GM21526 (cell line): ENCODE measurements around the gene MVB12B.
"Not testable (repeated sequence)": the region's sequence is repeated elsewhere in the genome, so short reads cannot be mapped to it uniquely, and the experiment has no call there.

Source experiments
- ATAC-seq: cut with Tn5 transposase; IDR thresholded peaks from one replicate; pipeline ENCODE4 v1.9.1; 2021; ENCODE audit warnings: moderate library complexity; ENCODE audit not compliant: unreplicated experiment, low FRiP score

MVB12B gene

DNA sequence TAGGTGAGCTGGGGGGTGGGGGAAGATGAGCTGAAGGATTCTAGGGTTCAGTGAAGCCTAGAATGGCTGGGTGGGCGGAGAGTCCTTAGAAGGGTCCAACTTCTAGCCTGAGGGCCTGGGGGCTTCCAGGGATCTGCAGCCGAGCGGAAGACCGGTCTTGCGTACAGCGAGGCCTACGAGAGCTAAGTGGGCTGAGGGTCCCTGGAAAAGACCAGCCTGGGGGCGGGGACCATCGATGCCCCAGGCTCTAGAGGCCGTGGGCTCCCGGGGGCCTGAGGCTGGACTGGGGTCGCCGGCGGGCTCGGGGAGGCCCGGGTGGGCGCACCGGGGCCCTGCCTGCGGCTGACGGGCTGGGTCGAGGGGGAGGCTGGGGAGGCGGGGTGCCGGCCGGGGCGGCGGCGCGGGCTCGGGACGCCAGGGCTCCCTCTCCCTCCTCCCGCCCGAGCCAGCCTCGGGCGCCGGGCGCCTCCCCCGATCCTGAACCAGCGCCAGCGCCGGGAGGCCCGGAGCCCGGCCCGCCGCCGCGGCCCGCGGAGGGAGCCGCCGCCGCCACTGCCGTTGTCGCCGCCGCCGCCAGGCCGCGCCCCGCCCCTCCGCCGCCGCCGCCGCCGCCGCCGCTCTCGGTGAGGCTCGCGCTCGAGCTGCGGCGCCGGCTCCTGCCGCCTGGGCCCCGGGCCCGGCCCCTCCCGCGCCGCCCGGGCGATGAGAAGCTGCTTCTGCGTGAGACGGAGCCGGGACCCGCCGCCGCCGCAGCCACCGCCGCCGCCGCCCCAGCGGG is at the start of gene MVB12B:
Gene MVB12B, plus strand, starts transcription at position 602 of the 778 bp plus-strand sequence. Its CDS starts 101 bp downstream, at position 703.
- ATAC-seq: no peak

- no peak for ATAC-seq
Measured at GRCh38 chr9:126283799-126284465, 42.7 kb upstream of the MVB12B start.

DNA sequence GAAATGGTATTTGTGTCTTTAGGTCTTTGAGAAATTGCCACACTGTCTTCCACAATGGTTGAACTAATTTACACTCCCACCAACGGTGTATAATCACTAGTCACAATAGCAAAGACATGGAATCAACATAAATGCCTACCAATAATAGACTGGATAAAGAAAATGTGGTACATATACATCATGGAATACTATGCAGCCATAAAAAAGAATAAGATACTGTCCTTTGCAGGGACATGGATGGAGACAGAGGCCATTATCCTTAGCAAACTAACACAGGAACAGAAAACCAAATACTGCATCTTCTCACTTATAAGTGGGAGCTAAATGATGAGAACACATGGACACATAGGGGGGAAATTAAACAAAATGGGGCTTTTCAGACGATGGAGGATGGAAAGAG is 41.0 kb upstream of the MVB12B start:
- not testable (repeated sequence) for ATAC-seq

GRCh38 chr9:126287166-126287866 is 39.3 kb upstream of the MVB12B start:
- no peak for ATAC-seq

- no peak for ATAC-seq
Measured at GRCh38 chr9:126290871-126291270, 35.8 kb upstream of the MVB12B start.

DNA sequence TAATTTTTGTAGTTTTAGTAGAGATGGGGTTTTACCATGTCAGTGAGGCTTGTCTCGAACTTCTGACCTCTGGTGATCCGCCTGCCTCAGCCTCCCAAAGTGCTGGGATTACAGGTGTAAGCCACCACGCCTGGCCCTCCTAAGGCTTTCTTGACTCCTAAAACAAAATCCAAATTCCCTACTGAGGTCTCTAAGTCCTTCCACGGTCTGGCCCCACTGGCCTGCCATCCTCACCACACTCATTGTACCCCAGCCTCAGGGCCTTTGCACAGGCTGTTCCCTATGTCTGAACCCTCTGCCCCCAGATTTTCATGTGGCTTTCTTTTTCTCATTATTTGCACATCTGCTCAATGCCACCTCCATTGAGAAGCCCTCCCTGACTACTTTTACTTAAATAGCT is 34.7 kb upstream of the MVB12B start:
- no peak for ATAC-seq

DNA sequence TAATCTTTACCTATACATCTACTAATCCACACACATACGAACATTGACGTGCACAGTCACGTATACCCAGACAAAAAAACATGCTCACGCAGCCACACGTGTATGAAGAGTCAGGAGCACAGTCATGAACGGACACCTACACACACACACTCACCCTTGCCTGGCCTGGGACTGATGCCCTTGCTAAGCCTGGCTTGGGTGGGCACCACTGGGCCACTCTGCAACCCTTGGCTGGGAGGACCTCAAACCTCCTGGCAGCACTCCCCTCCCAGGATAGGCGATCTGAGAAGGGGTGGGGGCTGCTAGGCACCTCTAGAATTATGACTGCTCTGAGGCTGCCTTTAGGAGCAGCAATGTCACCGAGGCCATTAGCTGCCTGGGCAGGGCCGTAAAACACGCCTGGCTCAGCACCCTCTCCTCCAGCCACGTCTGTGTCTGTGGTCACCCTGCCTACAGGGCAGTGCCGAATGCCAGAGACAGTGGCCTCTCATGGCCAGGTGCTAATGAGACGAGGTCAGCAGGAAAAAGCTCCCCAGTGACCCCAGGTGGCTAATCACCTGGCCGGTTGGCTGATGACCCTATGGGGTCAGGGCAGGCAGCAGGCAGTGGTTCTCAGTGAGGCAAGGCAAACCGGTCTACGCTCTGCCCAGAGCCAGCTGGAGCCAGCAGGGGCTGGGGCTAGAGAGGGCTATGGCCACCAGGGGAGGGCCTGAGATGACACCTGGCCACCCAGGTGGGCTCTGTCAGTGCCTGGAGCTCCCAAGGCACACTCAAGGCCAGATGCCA is 33.7 kb upstream of the MVB12B start:
- no peak for ATAC-seq

- ATAC-seq: no peak
Measured at GRCh38 chr9:126293522-126293889, 33.1 kb upstream of the MVB12B start.

GRCh38 chr9:126294331-126295081 is 32.1 kb upstream of the MVB12B start:
- no peak for ATAC-seq

GRCh38 chr9:126295082-126295477 is 31.5 kb upstream of the MVB12B start:
- ATAC-seq: no peak

DNA sequence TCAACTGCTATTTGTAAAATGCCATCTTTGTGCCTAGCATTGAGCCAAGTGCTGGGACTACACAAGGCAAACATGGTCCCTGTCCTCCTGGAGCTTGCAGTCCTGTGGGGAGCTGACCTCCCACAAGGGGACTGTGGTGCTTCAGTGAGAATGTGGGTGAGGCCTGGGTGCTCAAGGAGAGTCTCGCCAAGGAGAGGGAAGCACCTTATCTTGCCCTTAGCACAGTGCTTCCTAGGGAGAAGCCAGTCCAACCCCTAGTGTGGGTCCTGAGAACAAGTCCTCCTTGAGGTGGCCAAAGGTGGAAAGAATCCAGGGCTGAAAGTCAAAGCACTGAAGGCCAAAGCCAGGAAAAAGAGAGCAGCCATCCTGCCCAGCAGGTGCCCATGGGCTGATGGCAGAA is 31.1 kb upstream of the MVB12B start:
- no peak for ATAC-seq

GRCh38 chr9:126295936-126296600 is 30.6 kb upstream of the MVB12B start:
- ATAC-seq: no peak

DNA sequence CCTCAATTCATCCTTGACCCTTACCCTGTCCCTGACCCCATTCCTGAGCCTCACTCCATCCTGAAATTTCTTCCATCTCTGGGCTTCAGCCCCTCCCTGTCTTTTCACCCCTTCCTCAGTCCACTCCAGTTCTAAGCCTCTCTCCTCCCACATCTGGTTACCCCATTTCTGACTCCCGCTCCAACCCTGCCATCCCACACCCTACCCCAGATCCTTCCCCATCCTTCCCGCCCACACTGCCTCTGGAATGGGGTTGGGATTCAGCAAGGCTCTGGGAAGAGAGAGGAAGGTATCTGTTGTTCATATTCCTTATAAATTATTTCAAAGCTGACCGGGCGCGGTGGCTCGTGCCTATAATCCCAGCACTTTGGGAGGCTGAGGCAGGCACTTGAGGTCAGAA is 29.9 kb upstream of the MVB12B start:
- no peak for ATAC-seq

DNA sequence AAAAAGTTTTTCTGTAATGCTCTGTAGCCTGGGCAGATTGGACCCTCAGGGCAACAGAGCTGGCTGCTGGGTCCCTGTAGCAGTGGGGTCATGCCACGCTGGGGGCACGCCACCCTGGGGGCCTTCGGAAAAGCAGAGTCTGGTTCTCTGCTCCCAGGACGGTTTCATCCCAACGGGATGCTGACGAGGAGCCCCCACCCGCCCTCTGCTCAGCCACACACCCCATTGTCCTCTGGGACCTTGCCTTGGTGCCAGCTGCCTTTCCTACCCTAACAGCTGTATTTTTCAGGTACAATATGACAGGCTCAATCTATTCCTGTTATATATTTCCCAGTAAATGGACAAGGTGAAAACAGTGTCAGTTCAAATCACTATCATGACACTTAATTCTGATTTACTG is 29.0 kb upstream of the MVB12B start:
- ATAC-seq: no peak

DNA sequence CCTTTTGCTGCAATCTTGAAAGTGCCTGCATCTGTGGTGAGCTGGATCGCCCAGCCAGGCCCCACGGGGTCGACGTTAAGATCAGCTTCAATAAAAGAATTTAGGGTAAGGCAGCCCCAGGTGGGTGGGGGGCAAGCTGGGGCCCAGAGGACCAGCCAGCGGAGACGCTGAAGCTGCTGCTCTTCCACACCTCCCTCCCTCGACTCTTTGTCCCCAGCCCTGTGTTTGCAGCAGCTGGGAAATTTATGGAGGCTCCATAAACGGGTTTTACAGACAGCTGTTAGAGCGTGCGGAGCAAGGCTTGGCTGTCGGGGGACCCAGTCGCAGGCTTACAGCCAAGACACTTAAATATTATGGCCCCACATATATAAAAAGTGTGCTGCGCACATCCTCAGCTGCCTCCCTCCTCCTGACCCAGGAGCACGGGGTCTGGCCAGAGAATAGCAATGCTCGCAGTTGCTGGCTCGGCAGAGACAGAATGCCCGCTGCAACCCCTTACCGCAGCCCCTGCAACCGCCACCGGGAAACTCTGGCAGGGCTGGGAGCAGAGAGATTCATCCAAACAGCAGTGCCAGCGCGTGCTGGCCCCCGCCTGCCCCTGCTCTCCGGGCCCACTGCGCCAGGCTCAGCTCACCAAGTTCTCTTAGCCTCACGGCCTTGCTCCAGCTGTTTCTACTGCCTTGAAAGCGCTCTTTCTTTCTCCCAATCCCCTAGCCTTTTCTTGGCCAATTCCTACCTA is 28.4 kb upstream of the MVB12B start:
- ATAC-seq: no peak

- no peak for ATAC-seq
Measured at GRCh38 chr9:126299706-126300276, 26.8 kb upstream of the MVB12B start.

GRCh38 chr9:126301196-126301595 is 25.4 kb upstream of the MVB12B start:
- no peak for ATAC-seq

DNA sequence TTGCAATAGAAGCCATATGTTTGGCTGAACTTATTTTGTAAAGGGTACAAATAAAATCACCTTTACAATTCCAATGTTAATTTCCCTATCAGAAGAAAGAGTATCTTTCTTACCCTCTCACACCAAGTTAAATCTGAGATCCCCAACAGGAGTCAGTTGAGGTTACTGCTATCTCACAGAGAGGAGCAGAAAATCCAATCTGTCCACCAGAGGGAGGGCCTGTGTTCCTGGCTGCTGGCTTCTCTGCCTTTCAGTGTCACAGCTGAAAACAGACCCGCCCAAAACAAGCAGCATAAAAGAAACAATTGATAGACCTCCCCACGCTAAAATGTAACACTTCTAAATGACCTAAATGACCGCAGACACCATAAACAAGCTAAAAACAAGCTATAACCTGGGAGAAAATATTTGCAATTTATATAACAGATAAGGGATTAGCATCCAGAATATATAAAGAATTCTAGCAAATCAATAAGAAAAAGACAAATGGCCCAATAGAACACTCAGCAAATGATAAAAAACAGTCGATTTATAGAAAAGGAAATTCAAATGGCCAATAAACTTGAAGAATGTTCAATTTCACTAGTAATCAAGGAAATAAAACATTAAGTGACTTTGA is 24.5 kb upstream of the MVB12B start:
- ATAC-seq: no peak
